IPS DF 19.7 (cell line): Measurements from ENCODE around the gene SH3BGRL3.
A peak's percentile ranks its signal among the peaks of the same experiment; 100 is the strongest.
"Not testable (repeated sequence)": the region's sequence is repeated elsewhere in the genome, so short reads cannot be mapped to it uniquely, and the experiment has no call there.

Experiments
- DNase-seq: peaks from one replicate; pipeline ENCODE4 v3.0.0-alpha.2; 2013; ENCODE audit warnings: low read depth, low spot score

The SH3BGRL3 gene

GRCh38 chr1:26279456-26280332 is at the start of gene SH3BGRL3:
Gene SH3BGRL3, plus strand, starts transcription at chr1:26280086. Its CDS starts 70 bp downstream, at chr1:26280156.
- DNase-seq: no peak

GRCh38 chr1:26230682-26231081 is 49.2 kb upstream of the SH3BGRL3 start:
- DNase-seq: not testable (repeated sequence)

GRCh38 chr1:26233903-26234643 is 45.8 kb upstream of the SH3BGRL3 start, which contains the start of gene CEP85:
Gene CEP85, plus strand, starts transcription at chr1:26234200. Its CDS starts 5,584 bp downstream, at chr1:26239784.
- peak; percentile 90 for DNase-seq

DNA sequence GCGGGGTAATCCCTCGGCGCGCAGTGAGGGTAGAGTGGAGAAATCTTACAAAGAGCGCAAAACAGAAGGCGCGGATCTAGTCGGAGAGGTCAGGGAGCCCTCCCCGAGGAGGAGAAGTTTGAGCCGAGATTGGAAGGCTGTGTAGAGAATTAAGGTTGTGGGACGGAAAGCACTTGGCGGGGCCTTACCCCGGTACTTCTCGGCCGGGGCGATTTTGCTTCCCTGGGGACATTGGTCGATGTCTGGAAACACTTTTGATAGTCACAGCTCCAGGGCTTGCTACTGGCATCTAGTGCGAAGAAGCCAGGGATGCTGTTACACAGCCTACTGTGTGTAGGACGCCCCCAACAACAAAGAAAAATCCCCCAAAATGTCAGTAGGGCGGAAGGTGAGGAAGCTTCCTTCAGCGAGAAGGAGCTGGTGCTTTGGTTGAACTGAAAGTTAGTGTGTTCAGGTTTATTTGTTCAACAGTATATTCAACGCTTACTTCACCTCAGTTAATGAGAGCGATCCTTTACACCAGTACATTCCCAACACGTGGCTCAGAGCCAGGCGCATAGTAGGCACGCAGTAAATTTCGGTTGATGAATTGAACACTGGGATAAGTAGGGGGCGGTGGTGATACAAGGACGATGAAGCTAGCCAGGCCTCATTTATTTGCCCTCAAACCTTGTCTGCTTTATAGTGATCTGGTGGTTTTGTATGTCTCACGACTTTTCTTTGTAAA is 45.1 kb upstream of the SH3BGRL3 start:
- DNase-seq: no peak

DNA sequence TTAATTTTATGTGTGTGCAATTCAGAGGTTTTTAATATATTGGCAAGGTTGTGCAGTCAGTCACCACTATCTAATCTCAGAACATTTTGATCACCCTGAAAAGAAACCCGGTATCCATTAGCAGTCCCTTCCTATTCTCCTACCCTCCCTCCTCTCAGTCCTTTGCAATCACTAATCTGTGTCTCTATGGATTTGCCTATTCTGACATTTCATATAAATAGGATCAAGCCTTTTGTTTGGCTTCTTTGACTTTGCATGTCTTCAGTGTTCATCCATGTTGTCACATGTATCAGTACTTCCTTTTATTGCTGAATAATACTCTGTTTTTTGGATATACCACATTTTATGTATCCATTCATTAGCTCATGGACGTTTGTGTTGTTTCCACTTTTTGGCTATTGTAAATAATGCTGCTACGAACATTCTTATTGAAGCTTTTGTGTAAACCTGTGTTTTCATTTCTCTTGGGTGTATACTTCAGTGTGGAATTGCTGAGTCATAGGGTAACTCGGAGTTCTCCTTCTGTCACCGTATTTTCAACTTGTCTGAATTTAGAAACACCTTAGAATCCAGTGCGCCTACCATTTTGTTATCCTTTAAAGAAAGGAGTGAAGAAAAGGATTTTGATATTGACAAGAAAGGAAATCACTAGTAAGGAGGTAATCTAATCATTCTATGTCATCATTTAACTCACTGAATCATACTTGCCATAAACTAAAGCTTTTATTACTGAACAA is 42.5 kb upstream of the SH3BGRL3 start:
- DNase-seq: no peak

DNA sequence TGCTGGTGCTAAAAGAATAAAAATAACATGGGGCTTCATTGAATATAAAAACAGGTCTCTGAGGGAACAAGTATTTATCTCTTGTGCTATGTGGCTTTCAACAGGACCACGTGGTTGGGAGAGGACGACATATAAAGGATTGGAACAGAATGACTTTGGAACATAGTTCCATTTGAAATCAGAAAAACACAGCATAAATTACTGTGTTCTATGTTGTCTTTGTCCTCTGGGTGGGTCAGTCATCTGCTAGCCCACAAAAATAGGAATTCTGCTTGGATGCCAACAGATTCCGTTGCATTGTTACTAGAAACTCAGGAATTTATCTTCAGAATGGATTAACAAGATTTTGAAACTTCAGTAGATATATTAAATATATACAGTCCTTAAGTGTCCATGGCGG is 40.0 kb upstream of the SH3BGRL3 start:
- DNase-seq: no peak

GRCh38 chr1:26252718-26253117 is 27.2 kb upstream of the SH3BGRL3 start:
- no peak for DNase-seq

- DNase-seq: no peak
These were observed 25.5 kb upstream of the SH3BGRL3 start for GRCh38 chr1:26254404-26254803.

DNA sequence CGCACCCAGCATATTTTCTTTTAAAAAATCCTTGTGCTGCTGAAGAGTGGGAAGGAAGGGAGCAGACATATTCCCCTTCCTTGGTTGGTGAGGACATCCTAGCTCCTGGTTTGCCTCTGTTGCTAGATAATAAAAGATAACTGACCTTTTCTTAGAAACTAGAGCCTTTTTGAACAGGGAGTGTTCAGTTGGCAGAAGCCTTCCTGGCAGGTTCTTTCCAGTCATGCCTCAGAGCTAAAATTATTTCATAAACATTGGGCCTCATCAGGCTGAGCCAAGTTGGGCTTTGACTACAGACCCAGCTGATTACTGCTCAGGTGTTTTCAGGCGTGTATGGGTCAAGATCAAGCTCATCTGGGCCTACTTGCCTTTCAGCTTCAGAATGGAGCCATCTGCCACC is 22.7 kb upstream of the SH3BGRL3 start:
- DNase-seq: no peak

- no peak for DNase-seq
These were observed 20.9 kb upstream of the SH3BGRL3 start for GRCh38 chr1:26259005-26259404.

- no peak for DNase-seq
These were observed 20.3 kb upstream of the SH3BGRL3 start for GRCh38 chr1:26259578-26259977.

- DNase-seq: no peak
These were observed 16.7 kb upstream of the SH3BGRL3 start for GRCh38 chr1:26263212-26263611.

DNA sequence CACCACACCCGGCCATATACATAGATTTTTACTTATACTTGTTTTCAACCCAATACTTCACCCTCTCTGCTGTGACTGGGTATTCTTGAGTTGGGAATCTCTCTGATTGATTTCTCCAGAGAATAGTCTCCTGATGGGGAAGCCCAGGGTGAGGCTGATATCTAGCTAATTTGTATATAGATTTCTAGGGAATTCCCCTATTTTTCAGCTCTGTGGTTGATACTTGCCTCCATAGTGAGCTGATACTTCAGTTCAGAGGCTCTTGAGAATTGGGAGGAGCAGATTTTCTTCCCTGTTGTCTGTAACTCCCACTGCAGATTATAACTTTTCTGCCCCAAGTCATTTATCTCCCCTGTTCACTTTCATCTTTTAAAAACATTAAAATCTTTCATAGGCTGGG is 14.5 kb upstream of the SH3BGRL3 start:
- DNase-seq: no peak

- no peak for DNase-seq
These were observed 11.3 kb upstream of the SH3BGRL3 start for GRCh38 chr1:26268290-26269197.

GRCh38 chr1:26269198-26269550 is 10.7 kb upstream of the SH3BGRL3 start:
- DNase-seq: no peak

- DNase-seq: no peak
These were observed 5.0 kb upstream of the SH3BGRL3 start for GRCh38 chr1:26274801-26275425.

- DNase-seq: peak; percentile 90
These were observed 4.1 kb upstream of the SH3BGRL3 start for GRCh38 chr1:26275580-26276431.

DNA sequence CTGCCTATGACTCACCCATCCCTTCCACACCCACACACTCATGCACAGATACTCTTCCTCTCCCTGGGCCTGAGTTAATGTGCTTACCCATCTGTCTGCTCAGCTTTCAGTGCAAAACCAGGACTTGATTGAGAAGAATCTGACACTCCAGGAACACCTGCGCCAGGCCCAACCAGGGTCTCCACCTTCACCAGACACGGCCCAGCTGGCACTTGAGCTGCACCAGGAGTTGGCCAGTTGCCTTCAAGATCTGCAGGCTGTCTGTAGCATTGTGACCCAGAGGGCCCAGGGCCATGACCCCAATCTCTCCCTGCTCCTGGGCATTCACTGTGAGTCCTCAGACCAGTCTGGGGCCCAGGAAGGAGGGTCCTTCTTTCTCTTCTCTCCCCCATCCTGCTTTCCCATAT is 3.5 kb upstream of the SH3BGRL3 start:
- DNase-seq: no peak

DNA sequence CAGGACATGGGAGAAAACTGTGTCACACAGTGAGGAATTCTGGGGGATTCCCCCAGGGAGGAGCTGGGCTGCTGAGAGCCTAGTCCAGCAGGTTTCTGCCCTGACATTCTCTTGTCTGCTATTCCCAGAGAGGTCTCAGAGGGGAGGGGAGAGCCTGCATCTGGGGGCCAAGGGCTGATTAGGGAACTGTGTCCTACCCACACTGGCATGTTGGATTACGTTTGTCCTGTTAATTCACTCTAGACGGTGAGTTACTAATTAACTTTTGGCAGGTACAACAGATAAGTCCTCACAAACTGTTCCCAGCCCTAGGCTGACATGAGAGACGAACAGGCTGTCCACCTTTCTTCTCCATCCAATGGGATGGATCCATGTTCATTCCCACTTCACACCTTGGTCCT is 2.6 kb upstream of the SH3BGRL3 start:
- DNase-seq: no peak
